GM18520 (cell line): ENCODE results near the gene CAMKV.

Experiments
- ATAC-seq: cut with Tn5 transposase; IDR thresholded peaks from one replicate; pipeline ENCODE4 v1.9.1; 2021; ENCODE audit not compliant: unreplicated experiment

The CAMKV gene

GRCh38 chr3:49898991-49899390 lies 29.3 kb upstream of the CAMKV start:
- no peak for ATAC-seq

- no peak for ATAC-seq
These were observed 26.6 kb upstream of the CAMKV start for GRCh38 chr3:49896345-49896744.

DNA sequence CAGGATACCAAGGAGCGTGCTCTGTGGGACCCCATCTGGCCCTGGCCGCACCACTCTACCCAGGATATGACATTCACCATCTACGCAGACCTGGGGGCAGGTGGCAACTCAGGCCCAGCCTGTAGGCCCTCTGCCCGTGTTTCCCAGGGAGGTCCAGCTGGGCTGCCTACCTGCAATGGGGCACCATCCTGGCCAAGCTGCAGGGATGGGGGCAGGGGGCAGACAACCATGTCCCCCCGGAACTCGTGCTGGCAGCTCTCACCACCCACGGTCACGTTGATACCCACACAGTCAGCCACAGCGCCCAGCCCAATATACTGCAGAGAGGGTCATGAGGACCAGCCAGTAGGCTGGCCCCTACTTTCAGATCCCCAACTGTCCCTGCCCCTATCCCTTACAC lies 26.1 kb upstream of the CAMKV start:
- no peak for ATAC-seq

DNA sequence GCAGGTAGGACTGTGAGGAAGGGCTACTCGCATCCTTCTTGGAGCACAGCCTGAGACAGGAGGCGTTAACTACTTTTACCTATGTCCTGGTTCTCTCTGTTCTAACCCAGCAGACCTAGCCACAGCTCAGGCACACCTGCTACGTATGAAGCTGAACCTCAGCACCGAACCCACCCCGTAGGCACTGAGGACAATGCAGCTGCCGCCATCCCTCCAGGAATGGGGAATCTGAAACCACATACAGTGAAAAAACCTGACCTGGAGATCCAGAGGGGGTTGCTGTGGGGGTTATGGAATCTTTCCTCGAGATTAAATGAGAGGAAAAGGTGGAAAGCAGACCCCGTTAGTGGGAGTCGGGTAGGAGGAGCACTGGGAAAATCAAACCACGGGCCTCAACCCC lies 19.6 kb upstream of the CAMKV start:
- ATAC-seq, result no peak

DNA sequence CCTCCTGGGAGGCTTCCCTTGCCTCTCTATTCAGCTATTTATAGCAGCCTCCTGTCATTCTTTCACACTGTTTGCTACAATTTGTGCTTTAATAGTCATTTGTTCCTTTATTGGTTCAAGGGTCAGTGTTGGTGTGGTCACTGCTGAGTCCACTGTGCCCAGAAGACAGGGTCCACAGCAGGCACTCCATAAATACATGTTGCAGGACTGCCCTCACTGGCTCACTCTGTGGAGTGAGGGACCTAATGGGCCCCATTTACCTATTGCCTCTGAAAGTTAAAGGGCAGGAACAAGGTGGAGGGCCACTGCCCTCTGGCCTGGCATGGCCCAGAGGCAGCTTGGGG lies 17.2 kb upstream of the CAMKV start:
- no peak for ATAC-seq

DNA sequence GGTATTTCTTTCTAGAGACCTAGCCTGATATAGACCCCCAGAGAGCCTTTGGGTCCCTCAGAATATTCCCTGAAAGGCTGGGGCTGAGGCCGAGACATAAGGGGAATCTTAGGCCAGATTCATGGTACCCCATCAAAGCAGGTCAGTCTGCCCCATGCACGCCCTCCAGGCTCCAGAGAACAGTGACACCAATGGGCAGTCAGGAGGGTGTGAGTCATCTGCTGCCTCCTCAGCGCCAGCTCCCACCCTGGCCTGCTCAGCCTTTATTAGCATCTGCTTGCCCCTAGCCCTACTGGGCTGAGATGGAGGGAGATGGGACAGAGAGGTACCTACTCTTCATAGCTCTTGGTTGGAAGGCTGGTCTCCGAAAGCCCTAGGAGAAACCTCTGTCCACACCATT lies 14.3 kb upstream of the CAMKV start:
- no peak for ATAC-seq

- no peak for ATAC-seq
These were observed 12.5 kb upstream of the CAMKV start for GRCh38 chr3:49882166-49882565.

DNA sequence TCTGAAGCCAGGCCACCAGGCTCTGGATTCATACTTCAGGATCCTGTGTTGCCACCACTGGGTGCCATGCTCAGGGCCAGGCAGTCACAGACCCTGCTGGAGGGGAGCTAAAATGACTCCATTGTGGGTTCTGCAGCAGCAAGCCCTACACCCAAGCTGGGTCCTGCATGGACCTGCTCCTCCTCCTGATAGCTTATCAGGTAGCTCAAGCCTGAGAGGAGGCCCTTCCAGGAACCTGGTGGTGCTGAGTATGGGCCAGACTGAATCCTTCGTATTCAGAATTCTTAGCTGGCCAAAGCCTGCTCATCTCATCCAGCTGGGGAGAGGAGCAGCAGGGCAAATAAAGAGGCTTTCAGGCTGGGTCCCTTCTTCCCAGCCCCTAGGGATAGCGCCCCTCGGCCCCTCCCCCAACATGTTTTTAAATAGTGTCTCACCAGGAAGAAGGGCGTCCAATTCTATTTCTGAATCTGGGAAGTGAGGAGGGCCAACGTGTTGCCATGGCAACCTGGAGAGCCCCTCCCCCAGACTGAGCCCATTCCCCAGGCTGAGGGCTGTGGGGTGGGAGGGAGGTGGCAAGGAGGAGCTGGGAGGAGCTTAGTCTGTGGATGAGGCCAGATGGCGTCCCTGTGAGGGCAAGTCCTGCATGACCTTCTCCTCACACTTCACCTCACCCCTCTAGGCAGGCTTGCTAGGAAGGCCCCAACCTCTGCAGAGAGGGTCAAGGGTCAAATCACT lies 11.0 kb upstream of the CAMKV start:
- ATAC-seq, result no peak

DNA sequence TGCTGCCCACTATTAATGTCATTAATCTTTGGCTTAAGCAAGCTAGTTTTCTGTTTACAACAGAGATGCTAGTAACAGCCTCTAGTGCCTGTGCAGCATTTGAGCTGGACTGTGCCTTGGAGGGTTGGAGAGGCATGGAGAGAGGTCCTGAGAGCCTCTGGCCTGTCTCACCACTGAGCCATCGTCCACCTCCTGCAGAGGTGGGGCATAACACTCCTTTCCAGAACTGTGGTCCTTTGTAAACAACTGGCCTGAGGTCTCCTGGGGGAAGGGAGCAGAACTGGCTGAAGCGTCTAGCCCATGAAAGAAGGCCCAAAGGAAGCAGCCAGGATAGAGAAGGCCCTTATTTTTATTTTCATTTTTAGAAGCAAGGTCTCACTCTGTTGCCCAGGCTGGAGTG lies 10.0 kb upstream of the CAMKV start:
- ATAC-seq, result no peak

DNA sequence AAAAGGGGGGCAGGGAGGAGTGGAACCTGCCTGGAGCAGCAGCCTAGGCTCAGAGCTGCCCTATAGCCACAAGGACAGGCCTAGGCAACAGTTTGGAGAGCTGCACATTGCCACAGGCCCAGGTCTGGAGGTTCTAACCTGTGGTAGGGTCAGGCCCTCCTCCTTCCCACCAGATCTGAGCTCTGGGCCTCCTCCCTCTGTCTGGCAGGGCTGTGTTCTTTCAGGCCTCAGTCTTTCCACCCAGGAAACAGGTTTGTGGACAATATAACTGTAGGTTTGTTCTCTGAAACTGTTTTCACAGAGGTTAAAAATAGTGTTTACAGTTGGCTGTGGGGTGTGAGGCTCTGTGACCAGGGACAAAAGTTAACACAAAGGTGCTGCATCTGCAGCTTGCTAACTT lies 9.0 kb upstream of the CAMKV start:
- no peak for ATAC-seq

DNA sequence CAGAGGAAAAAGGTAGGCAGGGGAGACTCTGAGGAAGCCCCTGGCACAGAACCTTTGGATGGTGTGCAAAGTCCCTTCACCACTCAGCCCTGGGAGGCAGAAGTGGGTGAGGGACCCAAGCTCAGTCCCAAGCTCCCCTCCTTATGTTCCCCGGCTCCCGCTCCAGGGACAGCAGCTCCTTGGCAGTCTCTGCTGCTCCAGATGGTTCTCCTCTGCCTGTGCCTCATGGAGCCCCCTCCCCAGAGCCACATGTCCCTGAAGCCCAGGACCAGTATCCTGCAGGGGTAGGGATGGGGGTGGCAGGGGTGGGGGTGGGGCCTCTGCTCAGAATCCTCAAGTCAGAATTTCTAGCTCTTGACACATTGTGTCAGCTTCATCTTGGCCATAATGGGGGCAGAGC lies 8.0 kb upstream of the CAMKV start:
- no peak for ATAC-seq

DNA sequence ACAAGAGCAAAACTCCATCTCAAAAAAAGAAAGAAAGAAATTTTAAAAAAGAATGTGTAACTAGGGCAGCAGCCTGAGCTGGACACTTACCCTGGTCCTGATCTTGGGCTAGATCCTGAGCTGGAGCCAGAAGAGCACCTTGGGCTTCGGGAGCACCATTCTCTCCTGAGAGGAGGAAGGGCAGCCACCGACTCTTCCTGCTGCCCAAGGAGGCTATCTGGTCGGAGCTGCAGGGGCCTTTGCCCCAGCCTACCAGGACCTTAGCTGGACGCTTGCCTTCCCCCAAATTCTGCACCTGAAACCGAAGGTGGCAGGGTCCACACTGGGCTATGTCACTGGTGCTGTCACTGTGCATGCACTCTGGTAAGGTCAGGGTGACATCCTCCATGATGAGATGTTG lies 6.9 kb upstream of the CAMKV start:
- no peak for ATAC-seq

DNA sequence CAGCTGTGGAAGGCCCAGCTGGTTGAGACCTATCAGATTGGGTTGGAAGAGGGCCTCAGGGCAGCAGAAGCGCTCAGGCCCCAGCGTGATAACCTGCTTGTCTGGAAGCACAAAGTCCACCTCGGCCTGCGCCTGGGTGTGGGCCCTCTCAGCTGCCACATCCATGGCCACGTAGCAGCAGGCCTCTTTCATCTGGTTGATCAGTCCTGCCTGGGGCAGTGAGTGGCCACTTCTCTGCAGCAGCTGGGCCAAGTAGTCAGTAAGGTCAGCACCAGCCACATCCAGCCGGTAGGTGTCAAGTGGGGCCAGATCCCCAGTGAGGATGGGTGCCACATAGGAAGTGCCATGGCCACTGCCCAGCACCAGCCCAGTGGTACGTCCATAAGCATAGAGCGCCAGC lies 3.9 kb upstream of the CAMKV start:
- no peak for ATAC-seq

DNA sequence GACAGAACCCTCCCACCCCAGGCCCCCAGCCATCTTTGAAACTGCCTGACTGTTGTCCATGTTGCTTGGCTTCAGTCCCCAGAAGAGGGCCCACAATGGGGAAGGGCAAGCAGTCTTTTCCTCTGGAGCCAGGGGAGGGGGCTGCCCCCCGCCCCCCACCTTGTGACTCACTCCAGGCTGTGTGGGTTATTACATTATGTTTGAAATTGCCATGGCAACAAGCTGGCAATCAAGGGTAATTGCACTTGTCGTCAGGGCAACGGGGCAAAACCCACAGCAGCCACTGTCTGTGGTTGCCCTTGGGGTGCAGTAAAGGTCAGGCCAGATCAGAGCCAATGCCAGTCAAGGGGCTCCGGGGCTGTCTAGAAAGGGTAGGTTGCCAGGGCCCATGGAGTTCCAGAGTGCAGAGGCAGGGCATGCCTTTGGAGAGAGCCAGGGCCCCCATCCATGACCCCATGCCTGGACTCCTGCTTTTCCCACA lies 3.1 kb upstream of the CAMKV start:
- ATAC-seq, result no peak

- ATAC-seq, result no peak
These were observed 1.9 kb upstream of the CAMKV start for GRCh38 chr3:49871531-49872153.

- no peak for ATAC-seq
These were observed 742 bp downstream of the CAMKV start for GRCh38 chr3:49868862-49869466.

DNA sequence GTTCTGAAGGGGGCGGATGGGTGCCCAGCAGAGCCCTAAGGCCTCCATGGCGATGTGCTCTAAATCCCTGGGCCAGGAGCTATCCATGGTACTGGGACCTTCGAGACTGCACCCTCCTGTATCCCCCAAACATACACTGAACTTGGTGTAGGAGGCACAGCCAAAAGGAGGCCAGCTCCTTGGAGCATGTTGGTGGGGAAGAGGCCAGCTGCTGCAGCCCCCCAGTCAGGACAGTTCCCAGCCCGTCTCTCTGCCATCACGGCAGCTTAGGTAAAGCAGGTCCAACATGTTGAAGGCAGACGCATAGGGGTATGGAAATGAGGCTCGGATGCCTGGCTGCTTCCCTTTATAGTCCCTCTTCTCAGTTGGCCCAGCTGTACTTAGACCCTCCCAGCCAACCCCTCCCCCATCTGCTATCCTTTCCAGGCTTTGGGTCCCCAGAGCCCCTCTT lies 1.8 kb downstream of the CAMKV start:
- no peak for ATAC-seq

GRCh38 chr3:49867400-49867799 lies 2.3 kb downstream of the CAMKV start:
- ATAC-seq, result no peak

DNA sequence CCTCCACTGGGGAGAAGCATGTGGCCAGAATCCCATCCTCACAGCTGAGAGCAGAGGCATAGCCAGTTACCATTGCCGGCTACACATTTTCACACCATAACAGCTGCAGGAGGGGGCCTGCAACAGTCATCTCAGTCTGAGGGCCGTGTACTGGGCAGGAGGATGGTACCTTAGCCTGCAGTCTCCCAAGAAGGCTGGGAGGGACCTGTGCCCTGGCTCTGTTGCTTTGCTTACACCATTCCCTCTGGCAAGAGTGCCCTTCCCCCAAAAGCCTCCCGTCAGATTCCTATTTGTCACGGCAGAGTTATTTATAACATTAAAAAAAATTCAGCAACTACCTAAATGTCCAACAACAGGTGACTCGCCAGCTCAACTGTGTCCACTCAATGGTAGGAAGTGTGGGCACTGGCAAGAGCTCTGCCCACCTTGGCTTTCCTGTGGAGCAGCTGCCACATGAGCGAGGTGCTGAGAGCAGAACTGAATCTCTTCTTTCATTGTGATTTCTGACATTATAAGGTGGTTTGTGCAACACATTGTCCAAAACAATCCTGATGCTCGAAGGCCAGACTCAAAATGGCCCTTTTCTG lies 4.4 kb downstream of the CAMKV start:
- ATAC-seq, result no peak

GRCh38 chr3:49864505-49864904 lies 5.2 kb downstream of the CAMKV start:
- ATAC-seq, result no peak

DNA sequence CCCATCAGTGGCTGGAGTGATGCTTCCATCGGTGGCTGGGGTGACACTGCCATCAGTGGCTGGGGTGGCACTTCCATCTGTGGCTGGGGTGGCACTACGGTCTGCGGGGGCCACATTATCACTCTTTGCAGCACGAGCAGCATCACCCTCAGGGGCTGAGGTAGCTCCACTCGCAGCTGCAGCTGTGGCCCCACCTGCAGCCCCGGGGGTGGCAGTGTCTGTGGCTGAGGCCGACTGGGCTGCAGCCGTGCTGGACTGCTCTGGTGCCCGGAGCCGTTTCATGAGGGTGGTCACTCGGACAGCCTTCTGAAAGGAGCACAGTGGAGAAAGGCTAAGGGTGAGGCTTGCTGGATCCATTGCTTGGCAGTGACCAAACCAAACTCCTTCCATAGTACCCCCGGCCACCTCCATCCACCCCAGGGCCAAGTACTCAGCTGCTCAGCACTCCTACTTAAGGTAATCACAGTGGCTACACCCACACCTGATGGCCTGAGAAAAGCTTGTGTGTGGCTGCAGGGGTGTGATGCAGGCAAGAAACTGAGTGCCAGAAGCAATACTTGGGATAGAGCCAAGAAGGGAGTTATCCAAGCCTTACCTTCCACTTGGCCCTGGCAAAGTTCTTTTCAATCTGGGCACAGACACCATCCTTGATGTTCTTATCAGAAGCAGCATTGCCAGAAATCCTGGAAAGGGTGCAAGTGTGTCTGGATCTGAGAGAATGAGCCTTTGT lies 10.0 kb downstream of the CAMKV start:
- ATAC-seq, result no peak
